Lower leg skin (tissue), 4 donors: ENCODE data around the gene LRRN4CL. TPM values are rescaled to one million over a fixed set of nuclear protein-coding genes. Genes with fewer than 3 reads are reported as not detected.

ENCODE experiments used
- DNase-seq, 2 donors: peaks; one replicate each; pipeline ENCODE4 v3.0.0-alpha.2; 2019; ENCODE audit warnings: low spot score in 2 of 2
- H3K4me3 ChIP-seq: fragments of 200-600 bp; sonication (generic); 2 replicates; pipeline ENCODE4 v1.5.1; 2017; ENCODE audit warnings: mild to moderate bottlenecking, low read depth; ENCODE audit not compliant: poor library complexity, severe bottlenecking
- POLR2A ChIP-seq, 2 donors: fragments of 450-650 bp; IDR thresholded peaks; one replicate each; pipeline ENCODE4 v1.6.1; 2016 to 2017; ENCODE audit warnings: antibody characterized with exemption in 2 of 2, mild to moderate bottlenecking in 1 of 2, moderate library complexity in 1 of 2
- WGBS, 2 donors: methylation state at CpG; one replicate each; pipeline ENCODE4 v1.1.5; 2018; 5-methylcytosine and 5-hydroxymethylcytosine counted together
- intact Hi-C: fragments of 100-400 bp; cut with DNase I; formaldehyde crosslinking; loops from one replicate; pipeline ENCODE4 v1.15.0; 2023; ENCODE audit warnings: low total_unique reads
- total RNA-seq, 4 donors: library from RNA; depleted of rRNA; stranded (reverse); fragments of >200 nt; gene quantifications; one replicate each; pipeline ENCODE4 v1.1.0, GENCODE V29; 2016
- TF ChIP-seq, protein P1 (sequence below), 3 donors: fragments of 450-650 bp; IDR thresholded peaks; one replicate each; pipeline ENCODE4 v1.5.1; 2016; ENCODE audit warnings: antibody characterized with exemption in 3 of 3, mild to moderate bottlenecking in 3 of 3, moderate library complexity in 2 of 3

The LRRN4CL gene
- total RNA-seq, 4 donors from 2014 or later: 7.3 to 11.6 (median 9.9) TPM

DNA sequence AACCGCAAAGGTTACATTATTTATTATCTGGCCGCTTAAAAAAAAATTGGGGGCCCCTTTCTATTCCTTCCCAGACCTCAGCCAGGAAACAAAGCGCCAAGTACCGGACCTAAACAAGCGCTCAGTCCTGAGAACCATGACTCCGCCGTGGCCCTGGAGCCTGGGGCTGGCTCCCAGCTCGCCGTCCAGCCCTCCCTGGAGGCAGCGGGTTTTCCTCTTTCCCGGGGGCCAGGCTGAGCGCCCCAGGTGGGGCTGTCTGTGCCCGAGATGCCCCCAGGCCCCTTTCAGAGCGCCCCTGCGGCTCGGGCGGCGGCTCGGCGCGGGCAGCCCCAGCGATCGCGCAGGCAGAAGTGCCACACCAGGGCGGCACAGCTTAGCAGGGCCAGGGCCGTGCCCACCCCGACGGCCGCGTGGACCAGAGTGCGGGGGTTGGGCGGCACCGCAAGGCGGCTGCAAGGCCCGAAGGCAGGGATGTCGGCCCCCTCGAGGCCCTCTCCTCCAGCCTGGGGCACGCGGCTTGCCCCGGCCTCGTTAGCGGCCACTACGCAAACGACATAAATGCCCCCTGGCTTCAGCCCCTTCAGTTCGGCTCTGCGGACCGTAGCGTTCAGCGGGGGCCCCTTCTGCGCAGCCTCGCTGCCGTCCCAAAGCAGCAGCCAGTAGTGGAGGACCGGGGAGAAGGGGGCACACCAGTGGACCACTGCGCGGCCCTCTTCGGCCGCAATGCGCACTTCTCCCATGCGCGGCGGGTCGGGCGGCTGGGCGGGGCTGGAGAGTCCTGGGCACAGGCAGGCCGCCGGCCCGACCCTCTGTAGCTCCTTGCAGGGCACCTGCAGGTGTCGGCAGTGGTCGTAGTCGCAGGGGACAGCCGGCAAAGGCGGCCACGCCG, 1.6 kb downstream of the LRRN4CL start:
- no peak overlapping the region for H3K4me3 ChIP-seq
- DNase-seq: no peak
- 35 to 38% methylated on average over 38 to 59 of the region's 74 CpGs for WGBS, 2 donors
- intact Hi-C loops: no loop called here
- TF ChIP-seq POLR2A (IDR thresholded peaks at IDR 0.05): no peak
- TF ChIP-seq, protein P1, sequence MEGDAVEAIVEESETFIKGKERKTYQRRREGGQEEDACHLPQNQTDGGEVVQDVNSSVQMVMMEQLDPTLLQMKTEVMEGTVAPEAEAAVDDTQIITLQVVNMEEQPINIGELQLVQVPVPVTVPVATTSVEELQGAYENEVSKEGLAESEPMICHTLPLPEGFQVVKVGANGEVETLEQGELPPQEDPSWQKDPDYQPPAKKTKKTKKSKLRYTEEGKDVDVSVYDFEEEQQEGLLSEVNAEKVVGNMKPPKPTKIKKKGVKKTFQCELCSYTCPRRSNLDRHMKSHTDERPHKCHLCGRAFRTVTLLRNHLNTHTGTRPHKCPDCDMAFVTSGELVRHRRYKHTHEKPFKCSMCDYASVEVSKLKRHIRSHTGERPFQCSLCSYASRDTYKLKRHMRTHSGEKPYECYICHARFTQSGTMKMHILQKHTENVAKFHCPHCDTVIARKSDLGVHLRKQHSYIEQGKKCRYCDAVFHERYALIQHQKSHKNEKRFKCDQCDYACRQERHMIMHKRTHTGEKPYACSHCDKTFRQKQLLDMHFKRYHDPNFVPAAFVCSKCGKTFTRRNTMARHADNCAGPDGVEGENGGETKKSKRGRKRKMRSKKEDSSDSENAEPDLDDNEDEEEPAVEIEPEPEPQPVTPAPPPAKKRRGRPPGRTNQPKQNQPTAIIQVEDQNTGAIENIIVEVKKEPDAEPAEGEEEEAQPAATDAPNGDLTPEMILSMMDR (IDR thresholded peaks at IDR 0.05): no peak

DNA sequence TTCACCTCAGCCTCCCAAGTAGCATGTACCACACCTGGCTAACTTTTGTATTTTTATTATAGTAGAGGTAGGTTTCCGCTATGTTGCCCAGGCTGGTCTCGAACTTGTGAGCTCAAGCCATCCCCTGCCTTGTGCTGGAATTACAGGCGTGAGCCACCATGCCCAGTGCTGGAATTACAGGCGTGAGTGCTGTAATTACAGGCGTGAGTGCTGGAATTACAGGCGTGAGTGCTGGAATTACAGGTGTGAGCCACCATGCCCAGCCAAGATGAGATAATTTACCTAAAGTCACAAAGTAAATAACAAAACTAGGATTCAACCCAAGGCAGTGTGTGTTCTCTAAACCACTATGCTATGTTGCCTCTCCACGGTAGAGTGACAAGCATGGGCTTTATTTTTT, 6.8 kb downstream of the LRRN4CL start:
- TF ChIP-seq, protein P1 (IDR thresholded peaks at IDR 0.05): no peak
- TF ChIP-seq POLR2A (IDR thresholded peaks at IDR 0.05): no peak
- DNase-seq: no peak
- intact Hi-C loops: no loop called here
- no peak overlapping the region for H3K4me3 ChIP-seq
- WGBS, 2 donors: 72 to 75% methylated on average over 7 of the region's 7 CpGs

DNA sequence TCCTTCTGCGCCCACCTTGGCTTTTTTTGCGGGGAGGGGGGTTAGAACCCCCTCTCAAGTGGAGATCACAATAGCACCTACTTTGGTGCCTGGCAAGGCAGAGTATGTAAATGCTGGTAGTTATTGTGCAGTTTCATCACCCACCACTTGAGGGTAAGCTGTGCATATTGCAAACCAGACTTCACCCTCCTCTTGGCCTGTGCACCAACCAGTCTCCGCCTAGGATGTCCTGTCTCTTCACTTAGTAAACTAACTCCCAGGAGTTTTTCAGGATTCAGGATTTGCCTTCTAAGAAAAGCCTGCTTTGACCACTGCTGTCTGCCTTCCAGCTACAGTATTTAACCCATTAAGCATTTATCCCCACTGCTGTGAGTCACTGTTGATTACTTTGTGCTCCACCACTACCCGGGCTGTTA, 8.5 kb downstream of the LRRN4CL start:
- no peak for TF ChIP-seq POLR2A (IDR thresholded peaks at IDR 0.05)
- TF ChIP-seq, protein P1 (IDR thresholded peaks at IDR 0.05): no peak
- 27% methylated on average over 4 of the region's 4 CpGs for WGBS, 2 donors
- H3K4me3 ChIP-seq: no peak overlapping the region
- intact Hi-C loops: no loop called here
- DNase-seq: peak in 1 of 2 donors; percentile 71

DNA sequence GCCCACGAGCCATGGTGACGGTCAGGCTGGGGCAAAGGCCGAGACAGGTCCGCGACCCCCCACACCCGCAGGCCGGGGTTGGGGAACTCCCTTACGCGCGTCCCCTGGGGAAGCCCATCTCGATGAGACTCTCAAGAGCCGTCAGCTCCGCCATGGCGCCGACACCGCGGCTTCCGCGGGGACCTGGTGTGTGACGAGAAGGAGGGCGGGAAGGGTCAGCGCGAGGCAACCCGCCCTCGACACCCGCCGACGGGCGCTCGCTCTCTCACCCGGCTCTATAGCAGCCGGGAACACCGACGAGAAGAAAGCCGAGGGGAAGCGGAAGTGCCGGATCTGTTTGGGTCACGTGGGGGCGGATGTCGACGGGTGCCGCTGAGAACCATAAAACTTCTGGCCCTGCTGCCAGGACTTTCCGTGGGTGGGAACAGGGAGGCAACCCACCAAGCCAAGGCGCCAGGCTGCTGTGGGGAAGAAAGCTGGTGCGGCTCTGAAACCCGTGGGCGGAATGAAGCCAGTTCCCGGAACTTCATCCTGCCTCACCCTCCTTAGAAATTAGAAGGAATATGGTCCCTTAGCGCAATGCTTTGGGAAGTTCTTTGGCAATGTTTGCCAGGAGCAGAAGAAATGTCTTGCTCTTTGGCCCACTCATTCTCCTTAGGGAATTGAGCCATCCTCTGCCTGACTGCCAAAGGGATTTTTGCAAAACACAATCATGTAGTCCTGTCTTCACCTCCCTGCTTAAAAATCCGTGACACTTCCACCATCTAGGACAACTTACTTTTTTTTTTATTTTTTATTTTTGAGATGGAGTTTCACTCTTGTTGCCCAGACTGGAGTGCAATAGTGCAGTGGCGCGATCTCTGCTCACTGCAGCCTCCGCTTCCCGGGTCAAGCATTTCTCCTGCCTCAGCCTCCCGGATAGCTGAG, 10.3 kb downstream of the LRRN4CL start, which contains the start of gene UBXN1:
TSS of gene UBXN1 (minus strand) at position 304 of the 927 bp plus-strand sequence. CDS start at position 154, 150 bp downstream.
- TF ChIP-seq, protein P1 (IDR thresholded peaks at IDR 0.05): no peak
- TF ChIP-seq POLR2A (IDR thresholded peaks at IDR 0.05): no peak
- DNase-seq: peak; percentile 92 to 98
- intact Hi-C loops: no loop called here
- peak within 1 kb of the TSS; percentile 78 for H3K4me3 ChIP-seq
- 9 to 13% methylated on average over 18 to 35 of the region's 55 CpGs for WGBS, 2 donors

DNA sequence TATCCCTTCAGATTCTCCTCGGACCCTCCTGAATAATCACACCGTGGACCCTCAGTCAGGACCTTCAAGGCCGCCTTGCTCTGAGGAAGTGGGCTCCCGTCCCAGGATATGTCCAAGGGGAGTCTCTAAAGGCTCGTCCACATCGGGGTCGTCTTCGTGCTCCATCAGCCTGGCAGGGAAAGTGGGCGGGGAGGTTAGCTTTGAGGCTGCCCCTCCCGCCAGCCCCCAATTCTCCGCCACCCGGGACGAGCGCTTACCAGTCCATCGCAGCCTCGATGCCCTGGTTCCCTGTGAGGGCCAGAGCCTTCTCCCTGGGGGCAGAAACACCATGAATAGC, 10.9 kb downstream of the LRRN4CL start:
- H3K4me3 ChIP-seq: peak overlapping the region; percentile 78
- 3 to 7% methylated on average over 13 to 16 of the region's 16 CpGs for WGBS, 2 donors
- intact Hi-C loops: no loop called here
- no peak for DNase-seq
- TF ChIP-seq POLR2A (IDR thresholded peaks at IDR 0.05): no peak

DNA sequence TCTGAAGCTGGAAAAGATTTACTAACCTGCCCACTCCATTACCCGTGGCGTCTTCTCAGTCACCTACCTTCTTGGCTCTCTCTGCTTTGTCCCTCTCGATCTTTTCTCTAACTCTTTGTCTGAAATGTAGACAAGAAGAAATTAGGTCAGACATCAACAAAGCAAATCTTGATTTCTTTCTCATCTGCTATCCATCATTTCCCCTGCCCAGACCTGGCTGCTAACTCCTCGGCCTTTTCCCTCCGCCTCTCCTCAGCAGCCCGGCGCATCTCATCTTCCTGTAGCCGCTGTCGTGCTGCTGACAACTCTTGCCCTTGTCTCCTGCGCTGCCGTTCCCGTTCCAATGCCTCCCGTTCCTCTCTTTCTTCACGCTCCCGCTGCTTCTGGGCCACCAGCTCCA, 11.6 kb downstream of the LRRN4CL start:
- H3K4me3 ChIP-seq: no peak overlapping the region
- TF ChIP-seq, protein P1 (IDR thresholded peaks at IDR 0.05): no peak
- TF ChIP-seq POLR2A (IDR thresholded peaks at IDR 0.05): no peak
- DNase-seq: no peak
- intact Hi-C loops: no loop called here
- WGBS, 2 donors: 77% methylated on average over 15 of the region's 15 CpGs
